GM12892 (cell line): ENCODE measurements around the gene POM121C.
"Not testable (repeated sequence)": the region's sequence is repeated elsewhere in the genome, so short reads cannot be mapped to it uniquely, and the experiment has no call there.

ENCODE experiments used
- POLR2A ChIP-seq: IDR thresholded peaks from 2 replicates; pipeline ENCODE4 v1.6.1; 2011; ENCODE audit warnings: low read depth, low read length, control low read depth
- POLR2AphosphoS5 ChIP-seq: IDR thresholded peaks from 2 replicates; pipeline ENCODE4 v1.6.1; 2011; ENCODE audit warnings: low read depth, low read length, control low read depth
- TAF1 ChIP-seq: IDR thresholded peaks from 2 replicates; pipeline ENCODE4 v1.6.1; 2011; ENCODE audit warnings: low read depth, mild to moderate bottlenecking, control low read depth, low read length, borderline replicate concordance

DNA sequence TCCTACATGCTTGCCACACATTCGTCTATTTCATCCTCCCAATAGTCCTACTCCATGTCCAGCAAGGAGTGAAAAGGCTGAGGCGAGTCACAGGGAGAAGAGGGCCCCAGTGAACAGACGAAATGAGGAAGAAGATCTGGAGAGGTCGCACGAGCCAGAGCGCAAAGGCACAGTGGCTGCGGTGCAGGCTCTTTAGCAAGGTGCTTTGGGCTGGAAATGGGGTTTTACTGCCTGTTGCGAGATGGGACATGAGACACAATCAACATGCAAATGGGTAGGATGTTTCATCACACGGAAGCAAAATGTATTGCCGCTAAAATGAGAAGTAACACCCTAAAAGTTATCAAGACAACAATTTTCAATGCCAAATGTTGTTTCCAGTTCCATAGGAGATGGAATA is 29.7 kb downstream of the POM121C start:
- TF ChIP-seq POLR2AphosphoS5, POLR2A, TAF1: not testable (repeated sequence)
